ENCODE measurements around the gene SYT8.

The SYT8 gene

DNA sequence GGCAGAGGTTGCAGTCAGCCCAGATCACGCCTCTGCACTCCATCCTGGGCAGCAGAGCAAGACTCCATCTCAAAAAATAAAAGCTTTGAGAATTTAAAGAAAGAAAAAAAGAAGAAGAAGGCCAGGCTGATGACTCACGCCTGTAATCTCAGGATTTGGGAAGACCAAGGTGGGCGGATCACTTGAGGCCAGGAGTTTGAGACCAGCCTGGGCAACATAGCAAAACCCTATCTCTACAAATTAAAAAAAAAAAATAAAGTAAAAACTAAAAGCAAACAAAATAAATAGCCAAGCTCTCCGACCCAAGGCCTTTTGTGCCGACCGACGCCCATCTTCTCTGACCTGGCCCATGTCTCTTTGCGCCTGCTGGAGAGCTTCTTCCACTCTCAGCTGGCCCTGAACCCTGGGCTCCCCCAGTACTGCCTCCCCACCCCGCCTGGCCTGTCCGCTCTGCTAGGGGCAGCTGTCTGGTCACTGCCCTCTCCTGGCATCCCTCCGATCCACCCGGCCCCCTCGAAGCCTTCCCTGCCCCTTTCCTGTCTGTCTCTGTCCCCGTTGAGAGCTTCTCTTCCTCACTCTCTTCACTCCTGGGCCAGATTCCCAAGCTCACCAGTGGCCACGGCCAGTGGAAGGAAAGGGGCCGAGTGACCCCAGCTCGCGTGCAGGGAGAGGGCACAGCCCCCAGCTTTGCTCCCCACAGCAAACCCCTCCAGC is 13.3 kb downstream of the SYT8 start:
- TF ChIP-seq, protein P1, sequence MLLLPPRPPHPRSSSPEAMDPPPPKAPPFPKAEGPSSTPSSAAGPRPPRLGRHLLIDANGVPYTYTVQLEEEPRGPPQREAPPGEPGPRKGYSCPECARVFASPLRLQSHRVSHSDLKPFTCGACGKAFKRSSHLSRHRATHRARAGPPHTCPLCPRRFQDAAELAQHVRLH (tag by site-specific recombination; IDR thresholded peaks at IDR 0.05) = no peak
- TF ChIP-seq ZNF585B (tag by site-specific recombination; IDR thresholded peaks at IDR 0.05) (no peak), TRIM28 (IDR thresholded peaks at IDR 0.05; ENCODE audit: borderline replicate concordance, low read length) (no peak), SP3 (tag by site-specific recombination; IDR thresholded peaks at IDR 0.05) (no peak), ZXDB (tag by site-specific recombination; IDR thresholded peaks at IDR 0.05) (no peak), ZNF707 (tag by site-specific recombination; IDR thresholded peaks at IDR 0.05) (no peak), HOXC10 (CRISPR knock-in tag; IDR thresholded peaks at IDR 0.05) (no peak), SALL2 (tag by site-specific recombination; IDR thresholded peaks at IDR 0.05; ENCODE audit: borderline replicate concordance) (no peak)
- TF ChIP-seq, protein P2, sequence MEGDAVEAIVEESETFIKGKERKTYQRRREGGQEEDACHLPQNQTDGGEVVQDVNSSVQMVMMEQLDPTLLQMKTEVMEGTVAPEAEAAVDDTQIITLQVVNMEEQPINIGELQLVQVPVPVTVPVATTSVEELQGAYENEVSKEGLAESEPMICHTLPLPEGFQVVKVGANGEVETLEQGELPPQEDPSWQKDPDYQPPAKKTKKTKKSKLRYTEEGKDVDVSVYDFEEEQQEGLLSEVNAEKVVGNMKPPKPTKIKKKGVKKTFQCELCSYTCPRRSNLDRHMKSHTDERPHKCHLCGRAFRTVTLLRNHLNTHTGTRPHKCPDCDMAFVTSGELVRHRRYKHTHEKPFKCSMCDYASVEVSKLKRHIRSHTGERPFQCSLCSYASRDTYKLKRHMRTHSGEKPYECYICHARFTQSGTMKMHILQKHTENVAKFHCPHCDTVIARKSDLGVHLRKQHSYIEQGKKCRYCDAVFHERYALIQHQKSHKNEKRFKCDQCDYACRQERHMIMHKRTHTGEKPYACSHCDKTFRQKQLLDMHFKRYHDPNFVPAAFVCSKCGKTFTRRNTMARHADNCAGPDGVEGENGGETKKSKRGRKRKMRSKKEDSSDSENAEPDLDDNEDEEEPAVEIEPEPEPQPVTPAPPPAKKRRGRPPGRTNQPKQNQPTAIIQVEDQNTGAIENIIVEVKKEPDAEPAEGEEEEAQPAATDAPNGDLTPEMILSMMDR (tag by site-specific recombination; IDR thresholded peaks at IDR 0.05) = no peak
- no peak overlapping the region for H3K4me3 ChIP-seq (ENCODE audit: low read depth, low read length)
- no peak overlapping the region for H3K27ac ChIP-seq (ENCODE audit: extremely low read depth, low read depth, low read length)
- no peaks in the 10 kb centered on the region for H3K4me1 ChIP-seq (ENCODE audit: control insufficient read depth, insufficient read depth, low read length)
- CTCF ChIA-PET = interaction anchor here (0.6 to 5.9 kb wide), 13 partner anchors 15 to 308 kb away, joined by 3 to 35 read pairs (median 5); no protein-coding TSS in a partner anchor
- H3K9me3 ChIP-seq (ENCODE audit: control insufficient read depth, insufficient read depth, low read depth, low read length) = no peaks in the 10 kb centered on the region
- POLR2A ChIA-PET = no interaction called here
- no peaks in the 10 kb centered on the region for H3K36me3 ChIP-seq (ENCODE audit: control insufficient read depth in 2 of 2, insufficient read depth in 1 of 2, low read length in 2 of 2)

DNA sequence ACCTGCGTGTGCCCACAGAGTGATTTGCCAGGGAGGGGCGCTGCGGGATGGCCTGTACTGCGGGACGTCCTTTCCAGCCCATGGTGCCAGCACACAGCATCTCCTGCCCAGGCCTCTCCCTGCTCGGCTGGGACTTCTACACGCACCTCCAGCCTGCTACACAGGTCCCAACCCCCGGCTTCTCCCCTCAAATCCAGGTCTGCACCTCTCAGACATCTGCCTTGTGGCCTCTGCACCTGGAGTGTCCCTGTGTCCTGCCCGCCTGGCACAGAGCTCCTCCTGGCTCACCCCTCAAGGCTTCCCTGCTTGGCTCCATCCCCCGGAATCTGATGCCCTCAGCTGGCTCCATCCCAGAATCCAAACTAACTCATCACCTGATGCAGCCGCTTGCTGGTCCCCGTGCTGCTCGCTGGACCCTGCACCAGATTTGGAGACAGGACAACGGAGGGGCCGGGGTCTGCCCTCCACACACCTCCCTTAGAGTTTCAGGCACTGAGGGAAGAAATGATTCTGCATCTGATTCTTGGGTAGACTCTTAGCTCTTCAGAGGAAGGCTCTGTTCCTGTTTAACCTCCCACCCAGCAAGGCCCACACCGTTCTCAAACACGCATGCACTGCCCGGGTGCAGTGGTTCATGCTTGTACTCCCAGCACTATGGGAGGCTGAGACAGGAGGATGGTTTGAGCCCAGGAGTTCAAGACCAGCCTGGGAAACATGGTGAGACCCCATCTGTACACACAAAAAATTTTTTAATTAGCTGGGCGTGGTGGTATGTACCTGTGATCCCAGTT is 14.0 kb downstream of the SYT8 start:
- H3K36me3 ChIP-seq (ENCODE audit: control insufficient read depth in 2 of 2, insufficient read depth in 1 of 2, low read length in 2 of 2) = no peaks in the 10 kb centered on the region
- TF ChIP-seq BCL11B (tag by site-specific recombination; IDR thresholded peaks at IDR 0.05; ENCODE audit: low read depth) = no peak
- no peak for TF ChIP-seq SCRT2 (tag by site-specific recombination; IDR thresholded peaks at IDR 0.05)
- no peak for TF ChIP-seq ZBTB21 (tag by site-specific recombination; IDR thresholded peaks at IDR 0.05)
- TF ChIP-seq RBAK (tag by site-specific recombination; IDR thresholded peaks at IDR 0.05) = no peak
- TF ChIP-seq ZNF785 (tag by site-specific recombination; IDR thresholded peaks at IDR 0.05) = no peak
- TF ChIP-seq ZNF324 (tag by site-specific recombination; IDR thresholded peaks at IDR 0.05) = no peak
- TF ChIP-seq ZNF354C (tag by site-specific recombination; IDR thresholded peaks at IDR 0.05; ENCODE audit: borderline replicate concordance, low read depth) = no peak
- no peak for TF ChIP-seq ZNF133 (tag by site-specific recombination; IDR thresholded peaks at IDR 0.05)
- no peak for TF ChIP-seq HOXA7 (CRISPR knock-in tag; IDR thresholded peaks at IDR 0.05; ENCODE audit: borderline replicate concordance)
- TF ChIP-seq ZNF221 (tag by site-specific recombination; IDR thresholded peaks at IDR 0.05; ENCODE audit: borderline replicate concordance) = no peak
- H3K9me3 ChIP-seq (ENCODE audit: control insufficient read depth, insufficient read depth, low read depth, low read length) = no peaks in the 10 kb centered on the region
- ChIA-PET POLR2A (no interaction called here), CTCF (interaction anchor here (0.6 to 5.9 kb wide), 9 partner anchors 16 to 349 kb away, joined by 3 to 35 read pairs (median 8); no protein-coding TSS in a partner anchor)
- H3K4me1 ChIP-seq (ENCODE audit: control insufficient read depth, insufficient read depth, low read length) = no peaks in the 10 kb centered on the region
- H3K27ac ChIP-seq (ENCODE audit: extremely low read depth, low read depth, low read length) = no peak overlapping the region
- no peak overlapping the region for H3K4me3 ChIP-seq (ENCODE audit: low read depth, low read length)

All from HEK293 (cell line).